OCI-LY7 (cell line): ENCODE data around the gene TFIP11. TPM values are rescaled to one million over a fixed set of nuclear protein-coding genes. Genes with fewer than 3 reads are reported as not detected.

Experiments used
- BruUV-seq: library from RNA; stranded (reverse); fragments of 400-500 nt; replicated peaks from 2 replicates; lab custom pipeline; 2021; lab: Mats Ljungman, UMichigan
- CTCF ChIA-PET: fragments of 300-600 bp; sonication (Branson Sonifier 250); formaldehyde crosslinking; loops from one replicate; lab custom pipeline; 2022; ENCODE audit warnings: antibody characterized with exemption; ENCODE audit not compliant: unreplicated experiment; lab: Charles Lee
- POLR2A ChIA-PET: fragments of 300-600 bp; sonication (Branson Sonifier 250); formaldehyde crosslinking; loops from one replicate; lab custom pipeline; 2022; ENCODE audit warnings: antibody characterized with exemption; lab: Charles Lee
- DNase-seq: peaks from one replicate; pipeline ENCODE4 v3.0.0-alpha.2; 2015; ENCODE audit warnings: low spot score
- H2AFZ ChIP-seq: fragments of 200-600 bp; sonication (generic), shearing (Covaris generic); 2 replicates; pipeline ENCODE4 v1.6.1; 2014; ENCODE audit warnings: mild to moderate bottlenecking, antibody characterized with exemption, low read length, moderate library complexity
- H3K27ac ChIP-seq: fragments of 200-600 bp; sonication (generic); 2 replicates; pipeline ENCODE4 v1.5.1; 2014; ENCODE audit warnings: mixed run types, low read depth, mild to moderate bottlenecking, moderate library complexity, low read length, inconsistent platforms; ENCODE audit not compliant: poor library complexity, severe bottlenecking
- H3K36me3 ChIP-seq: fragments of 200-600 bp; sonication (generic); 2 replicates; pipeline ENCODE4 v1.6.1; 2014; ENCODE audit warnings: mild to moderate bottlenecking, antibody characterized with exemption, low read length, moderate library complexity, mixed read lengths; ENCODE audit not compliant: insufficient read depth
- H3K4me1 ChIP-seq: fragments of 200-600 bp; sonication (generic); 2 replicates; pipeline ENCODE4 v1.5.1; 2014; ENCODE audit warnings: mild to moderate bottlenecking, low read length; ENCODE audit not compliant: insufficient read depth, poor library complexity, severe bottlenecking
- H3K4me2 ChIP-seq: fragments of 200-600 bp; sonication (generic); 2 replicates; pipeline ENCODE4 v1.6.1; 2014; ENCODE audit warnings: mild to moderate bottlenecking, low read length
- H3K4me3 ChIP-seq: fragments of 200-600 bp; sonication (generic); 2 replicates; pipeline ENCODE4 v1.5.1; 2014; ENCODE audit warnings: mild to moderate bottlenecking, low read depth, low read length; ENCODE audit not compliant: poor library complexity, severe bottlenecking
- H3K79me2 ChIP-seq: fragments of 200-600 bp; sonication (generic); 2 replicates; pipeline ENCODE4 v1.6.1; 2016; ENCODE audit warnings: low read depth, mild to moderate bottlenecking, low read length, moderate library complexity, mixed read lengths; ENCODE audit not compliant: insufficient read depth
- H3K9me2 ChIP-seq: fragments of 200-600 bp; sonication (generic); 2 replicates; pipeline ENCODE4 v1.6.1; 2016; ENCODE audit warnings: mild to moderate bottlenecking, low read length, mixed read lengths; ENCODE audit not compliant: insufficient read depth
- H3K9me3 ChIP-seq: fragments of 200-600 bp; sonication (generic); 2 replicates; pipeline ENCODE4 v1.6.1; 2014; ENCODE audit warnings: mild to moderate bottlenecking, mixed run types, low read length, mixed read lengths
- H4K20me1 ChIP-seq: fragments of 200-600 bp; sonication (generic); 2 replicates; pipeline ENCODE4 v1.6.1; 2014; ENCODE audit warnings: mild to moderate bottlenecking, antibody characterized with exemption, low read length, moderate library complexity, mixed read lengths; ENCODE audit not compliant: insufficient read depth
- CTCF ChIP-seq: fragments of 200-600 bp; sonication (generic); conservative IDR thresholded peaks from 2 replicates; pipeline ENCODE4 v1.5.1; 2014; ENCODE audit warnings: mild to moderate bottlenecking, antibody characterized with exemption, low read length, moderate library complexity, mixed read lengths
- EZH2phosphoT487 ChIP-seq: fragments of 200-600 bp; sonication (generic); IDR thresholded peaks from 2 replicates; pipeline ENCODE4 v1.6.1; 2018; ENCODE audit warnings: low read depth, borderline replicate concordance, mild to moderate bottlenecking, mixed run types, antibody characterized with exemption, low read length, moderate library complexity, mixed read lengths
- intact Hi-C: fragments of 100-400 bp; cut with micrococcal nuclease; formaldehyde crosslinking; loops from one replicate; pipeline ENCODE4 v1.10.0; 2022; ENCODE audit not compliant: unreplicated experiment
- total RNA-seq, 2 experiments: library from RNA; depleted of rRNA in 1 of 2; stranded (reverse); fragments of >200 nt in 1 of 2; shearing (Covaris generic) in 1 of 2; gene quantifications; 2 replicates each; pipeline ENCODE4 v1.2.3, GENCODE V29; 2014 to 2022

The TFIP11 gene
- total RNA-seq, 2 experiments from 2014 or later: 45.2 to 54.5 TPM

GRCh38 chr22:26471522-26471921 lies 40.8 kb downstream of the TFIP11 start:
- H3K27ac ChIP-seq: no peak overlapping the region
- no peak overlapping the region for H3K4me2 ChIP-seq
- peaks cover 26% of the 10 kb centered on the region for H3K79me2 ChIP-seq
- H3K4me1 ChIP-seq: peaks cover 10% of the 10 kb centered on the region
- CTCF ChIA-PET: no interaction called here
- BruUV-seq: no TSS peak
- 0 out of 2 replicates have a peak, but pooled peaks cover 6% of the 10 kb centered on the region for H4K20me1 ChIP-seq
- DNase-seq: no peak
- peaks cover 96% of the 10 kb centered on the region for H3K36me3 ChIP-seq
- intact Hi-C loops: no loop called here
- H3K9me3 ChIP-seq: no peaks in the 10 kb centered on the region
- H3K4me3 ChIP-seq: no peak overlapping the region
- POLR2A ChIA-PET: no interaction called here
- no peak overlapping the region for H2AFZ ChIP-seq
- TF ChIP-seq EZH2phosphoT487 (no peak), CTCF (no peak)
- no peaks in the 10 kb centered on the region for H3K9me2 ChIP-seq

GRCh38 chr22:26470807-26471206 lies 41.5 kb downstream of the TFIP11 start:
- no peak for DNase-seq
- intact Hi-C loops: no loop called here
- POLR2A ChIA-PET: no interaction called here
- Histone ChIP-seq H2AFZ (no peak overlapping the region), H3K79me2 (peaks cover 19% of the 10 kb centered on the region), H3K4me2 (no peak overlapping the region), H3K9me2 (no peaks in the 10 kb centered on the region), H3K9me3 (no peaks in the 10 kb centered on the region), H4K20me1 (0 out of 2 replicates have a peak, but pooled peaks cover 6% of the 10 kb centered on the region), H3K4me1 (peaks cover 4% of the 10 kb centered on the region), H3K36me3 (peaks cover 96% of the 10 kb centered on the region), H3K27ac (no peak overlapping the region), H3K4me3 (no peak overlapping the region)
- TF ChIP-seq EZH2phosphoT487 (no peak), CTCF (no peak)
- no TSS peak for BruUV-seq
- CTCF ChIA-PET: no interaction called here

GRCh38 chr22:26466196-26466595 lies 46.1 kb downstream of the TFIP11 start:
- TF ChIP-seq EZH2phosphoT487 (no peak), CTCF (no peak)
- no peaks in the 10 kb centered on the region for H3K9me2 ChIP-seq
- H3K4me2 ChIP-seq: no peak overlapping the region
- H3K79me2 ChIP-seq: peaks cover 4% of the 10 kb centered on the region
- H2AFZ ChIP-seq: no peak overlapping the region
- ChIA-PET CTCF (no interaction called here), POLR2A (no interaction called here)
- peaks cover 97% of the 10 kb centered on the region for H3K36me3 ChIP-seq
- BruUV-seq: no TSS peak
- no peak overlapping the region for H3K27ac ChIP-seq
- no peak for DNase-seq
- H3K4me1 ChIP-seq: no peaks in the 10 kb centered on the region
- H4K20me1 ChIP-seq: peaks cover 8% of the 10 kb centered on the region; the same call in 1 of the 2 replicates
- H3K4me3 ChIP-seq: no peak overlapping the region
- no peaks in the 10 kb centered on the region for H3K9me3 ChIP-seq
- intact Hi-C loops: no loop called here
